H9 (cell line): ENCODE measurements around the gene C20orf204. TPM values are rescaled to one million over a fixed set of nuclear protein-coding genes. Genes with fewer than 3 reads are reported as not detected.

Experiments
- DNase-seq: peaks from one replicate; pipeline ENCODE4 v3.0.0-alpha.2; 2017
- H2AFZ ChIP-seq: one replicate; pipeline ENCODE4 v1.6.1; 2013; ENCODE audit warnings: mild to moderate bottlenecking, low read length, control low read depth, moderate library complexity
- H2AK5ac ChIP-seq: 2 replicates; pipeline ENCODE4 v1.6.1; 2013; ENCODE audit warnings: low read length, control low read depth, mixed read lengths; ENCODE audit not compliant: insufficient read length
- H2BK120ac ChIP-seq: one replicate; pipeline ENCODE4 v1.6.1; 2013; ENCODE audit warnings: low read depth, mild to moderate bottlenecking, low read length, control low read depth, inconsistent platforms; ENCODE audit not compliant: poor library complexity, severe bottlenecking
- H2BK12ac ChIP-seq: 2 replicates; pipeline ENCODE4 v1.6.1; 2013; ENCODE audit warnings: low read length, control low read depth, mixed read lengths, low read depth; ENCODE audit not compliant: insufficient read length
- H2BK15ac ChIP-seq: 2 replicates; pipeline ENCODE4 v1.6.1; 2013; ENCODE audit warnings: low read depth, low read length, control low read depth
- H2BK20ac ChIP-seq: one replicate; pipeline ENCODE4 v1.6.1; 2013; ENCODE audit warnings: low read depth, mild to moderate bottlenecking, low read length, control low read depth, inconsistent platforms; ENCODE audit not compliant: poor library complexity, severe bottlenecking
- H2BK5ac ChIP-seq: 2 replicates; pipeline ENCODE4 v1.6.1; 2013; ENCODE audit warnings: low read length, control low read depth, mixed read lengths; ENCODE audit not compliant: insufficient read length
- H3K14ac ChIP-seq: 2 replicates; pipeline ENCODE4 v1.6.1; 2013; ENCODE audit warnings: low read length, control low read depth; ENCODE audit not compliant: insufficient read depth
- H3K18ac ChIP-seq: 2 replicates; pipeline ENCODE4 v1.6.1; 2013; ENCODE audit warnings: low read depth, mild to moderate bottlenecking, mixed read lengths, low read length, control low read depth; ENCODE audit not compliant: insufficient read length
- H3K23ac ChIP-seq: 2 replicates; pipeline ENCODE4 v1.6.1; 2013; ENCODE audit warnings: low read length, control low read depth, mixed read lengths, low read depth; ENCODE audit not compliant: insufficient read length
- H3K23me2 ChIP-seq: 2 replicates; pipeline ENCODE4 v1.6.1; 2013; ENCODE audit warnings: low read depth, mild to moderate bottlenecking, mixed read lengths, low read length, control low read depth; ENCODE audit not compliant: insufficient read length, poor library complexity, severe bottlenecking
- H3K27ac ChIP-seq: 2 replicates; pipeline ENCODE4 v1.5.1; 2013; ENCODE audit warnings: low read length, control low read depth, mixed read lengths, low read depth; ENCODE audit not compliant: insufficient read length
- H3K27me3 ChIP-seq: 2 replicates; pipeline ENCODE4 v1.6.1; 2013; ENCODE audit warnings: low read length, control low read depth, inconsistent platforms; ENCODE audit not compliant: insufficient read depth
- H3K4ac ChIP-seq: 2 replicates; pipeline ENCODE4 v1.6.1; 2013; ENCODE audit warnings: low read depth, mild to moderate bottlenecking, control low read depth, inconsistent platforms, low read length, moderate library complexity
- H3K4me1 ChIP-seq: 2 replicates; pipeline ENCODE4 v1.6.1; 2013; ENCODE audit warnings: low read length, control low read depth, inconsistent platforms; ENCODE audit not compliant: insufficient read depth
- H3K4me2 ChIP-seq: 2 replicates; pipeline ENCODE4 v1.6.1; 2013; ENCODE audit warnings: low read length, control low read depth, mixed read lengths; ENCODE audit not compliant: insufficient read length, insufficient read depth
- H3K56ac ChIP-seq: 2 replicates; pipeline ENCODE4 v1.6.1; 2013; ENCODE audit warnings: low read depth, mild to moderate bottlenecking, mixed read lengths, low read length, control low read depth; ENCODE audit not compliant: insufficient read length
- H3K79me1 ChIP-seq: 2 replicates; pipeline ENCODE4 v1.6.1; 2013; ENCODE audit warnings: low read depth, mild to moderate bottlenecking, moderate library complexity, low read length, control low read depth, inconsistent platforms; ENCODE audit not compliant: insufficient read depth, poor library complexity, severe bottlenecking
- H3K79me2 ChIP-seq: 2 replicates; pipeline ENCODE4 v1.6.1; 2013; ENCODE audit warnings: low read length, control low read depth, inconsistent platforms; ENCODE audit not compliant: insufficient read depth
- H3K9ac ChIP-seq: 2 replicates; pipeline ENCODE4 v1.6.1; 2013; ENCODE audit warnings: low read length, control low read depth, mixed read lengths; ENCODE audit not compliant: insufficient read length; ENCODE audit errors: extremely low read depth
- H3K9me3 ChIP-seq: one replicate; pipeline ENCODE4 v1.6.1; 2013; ENCODE audit warnings: low read depth, low read length, inconsistent platforms; ENCODE audit not compliant: control insufficient read depth
- H3T11ph ChIP-seq: one replicate; pipeline ENCODE4 v1.6.1; 2013; ENCODE audit warnings: mild to moderate bottlenecking, low read length, control low read depth, inconsistent platforms
- H4K20me1 ChIP-seq: one replicate; pipeline ENCODE4 v1.6.1; 2013; ENCODE audit not compliant: control insufficient read depth, insufficient read length, insufficient read depth
- H4K5ac ChIP-seq: 2 replicates; pipeline ENCODE4 v1.6.1; 2013; ENCODE audit warnings: low read depth, mild to moderate bottlenecking, mixed read lengths, low read length, control low read depth; ENCODE audit not compliant: insufficient read length
- H4K8ac ChIP-seq: replicated peaks from 2 replicates; pipeline ENCODE4 v1.6.1; 2013; ENCODE audit warnings: low read length, control low read depth, mixed read lengths, low read depth; ENCODE audit not compliant: insufficient read length
- H4K91ac ChIP-seq: 2 replicates; pipeline ENCODE4 v1.6.1; 2013; ENCODE audit warnings: low read depth, mild to moderate bottlenecking, moderate library complexity, mixed read lengths, low read length, control low read depth; ENCODE audit not compliant: insufficient read length
- H3K27ac Mint-ChIP-seq, 3 experiments: 2 replicates in 2 of 3; 3 replicates in 1 of 3; pipeline ENCODE4 v1.8.0; 2020 to 2021; ENCODE audit warnings: mixed read lengths in 3 of 3, mild to moderate bottlenecking in 1 of 3, moderate library complexity in 1 of 3
- H3K27me3 Mint-ChIP-seq: 2 replicates; pipeline ENCODE4 v1.8.0; 2021; ENCODE audit warnings: low read depth, mild to moderate bottlenecking, moderate library complexity, mixed read lengths
- H3K36me3 Mint-ChIP-seq, 3 experiments: 2 replicates in 2 of 3; 3 replicates in 1 of 3; pipeline ENCODE4 v1.8.0; 2020 to 2021; ENCODE audit warnings: low read depth in 3 of 3, mixed read lengths in 3 of 3; ENCODE audit not compliant: insufficient read depth in 1 of 3
- H3K4me1 Mint-ChIP-seq, 2 experiments: 2 replicates each; pipeline ENCODE4 v1.8.0; 2020; ENCODE audit warnings: mixed read lengths in 2 of 2
- H3K4me3 Mint-ChIP-seq, 2 experiments: 2 replicates in 1 of 2; 3 replicates in 1 of 2; pipeline ENCODE4 v1.8.0; 2020 to 2021; ENCODE audit warnings: mild to moderate bottlenecking in 2 of 2, mixed read lengths in 2 of 2, moderate library complexity in 1 of 2
- H3K9me3 Mint-ChIP-seq, 2 experiments: 2 replicates in 1 of 2; 3 replicates in 1 of 2; pipeline ENCODE4 v1.8.0; 2020; ENCODE audit warnings: mild to moderate bottlenecking in 2 of 2, mixed read lengths in 2 of 2, moderate library complexity in 1 of 2
- CTCF ChIP-seq: fragments of 200-600 bp; sonication (generic); conservative IDR thresholded peaks from 3 replicates; pipeline ENCODE4 v1.8.0; 2021; ENCODE audit warnings: antibody characterized with exemption, mild to moderate bottlenecking
- WGBS: extraction: QIAGEN DNeasy Blood & Tissue Kit; methylation state at CpG from one replicate; pipeline ENCODE4 v1.1.7; 2013; ENCODE audit warnings: missing lambda C conversion rate, low lambda C conversion rate, mixed read lengths; ENCODE audit not compliant: insufficient read length; ENCODE audit errors: extremely low coverage; 5-methylcytosine and 5-hydroxymethylcytosine counted together
- total RNA-seq: library from RNA; stranded (reverse); gene quantifications from 2 replicates; pipeline ENCODE4 v1.2.1, GENCODE V29; 2021

The C20orf204 gene
- total RNA-seq, 1 experiment from 2014 or later, result 2.2 TPM

- no peak overlapping the region for H2AK5ac ChIP-seq
- H3K23ac ChIP-seq, result no peak overlapping the region
- Mint-ChIP-seq H3K27ac (peak overlapping the region in 1 of 3 experiments; percentile 44; a peak in 1 of 7 replicates), H3K27me3 (no peaks in the 10 kb centered on the region), H3K36me3 (peaks cover 40 to 79% (median 77%) of the 10 kb centered on the region in 3 experiments; a peak in 6 of 7 replicates), H3K4me1 (no peaks in the 10 kb centered on the region), H3K4me3 (no peak overlapping the region), H3K9me3 (no peaks in the 10 kb centered on the region; a peak in 1 of 5 replicates)
- no peaks in the 10 kb centered on the region for H3K79me2 ChIP-seq
- no peak overlapping the region for H2AFZ ChIP-seq
- H3K27me3 ChIP-seq, result no peaks in the 10 kb centered on the region
- no peak overlapping the region for H3T11ph ChIP-seq
- no peak overlapping the region for H3K56ac ChIP-seq
- H3K4me1 ChIP-seq, result no peaks in the 10 kb centered on the region
- no peak overlapping the region for H2BK5ac ChIP-seq
- no peak for DNase-seq
- no peak overlapping the region for H4K5ac ChIP-seq
- H2BK120ac ChIP-seq, result no peak overlapping the region
- whole genome bisulfite sequencing, result no CpG with 5 or more reads among the region's 36 CpGs
- H3K18ac ChIP-seq, result no peak overlapping the region
- no peaks in the 10 kb centered on the region for H3K9me3 ChIP-seq
- H2BK12ac ChIP-seq, result no peak overlapping the region
- no peak for TF ChIP-seq CTCF
- H4K91ac ChIP-seq, result no peak overlapping the region
- H3K27ac ChIP-seq, result no peak overlapping the region
- no peak overlapping the region for H3K14ac ChIP-seq
- no peaks in the 10 kb centered on the region for H3K79me1 ChIP-seq
- H3K4ac ChIP-seq, result no peak overlapping the region
- H3K4me2 ChIP-seq, result no peak overlapping the region
- H3K9ac ChIP-seq, result no peak overlapping the region
- no peak overlapping the region for H4K8ac ChIP-seq
- H4K20me1 ChIP-seq, result no peaks in the 10 kb centered on the region
- no peak overlapping the region for H2BK20ac ChIP-seq
- H3K23me2 ChIP-seq, result no peaks in the 10 kb centered on the region
- no peak overlapping the region for H2BK15ac ChIP-seq
Observed at GRCh38 chr20:64021124-64021975, 14.6 kb upstream of the C20orf204 start.
